H9 (cell line): Measurements from ENCODE around the gene STK11. TPM values are rescaled to one million over a fixed set of nuclear protein-coding genes. Genes with fewer than 3 reads are reported as not detected.

Experiments used
- DNase-seq: peaks from one replicate; pipeline ENCODE4 v3.0.0-alpha.2; 2017
- H2AFZ ChIP-seq: one replicate; pipeline ENCODE4 v1.6.1; 2013; ENCODE audit warnings: mild to moderate bottlenecking, low read length, control low read depth, moderate library complexity
- H2AK5ac ChIP-seq: 2 replicates; pipeline ENCODE4 v1.6.1; 2013; ENCODE audit warnings: low read length, control low read depth, mixed read lengths; ENCODE audit not compliant: insufficient read length
- H2BK120ac ChIP-seq: one replicate; pipeline ENCODE4 v1.6.1; 2013; ENCODE audit warnings: low read depth, mild to moderate bottlenecking, low read length, control low read depth, inconsistent platforms; ENCODE audit not compliant: poor library complexity, severe bottlenecking
- H2BK12ac ChIP-seq: 2 replicates; pipeline ENCODE4 v1.6.1; 2013; ENCODE audit warnings: low read length, control low read depth, mixed read lengths, low read depth; ENCODE audit not compliant: insufficient read length
- H2BK15ac ChIP-seq: 2 replicates; pipeline ENCODE4 v1.6.1; 2013; ENCODE audit warnings: low read depth, low read length, control low read depth
- H2BK20ac ChIP-seq: one replicate; pipeline ENCODE4 v1.6.1; 2013; ENCODE audit warnings: low read depth, mild to moderate bottlenecking, low read length, control low read depth, inconsistent platforms; ENCODE audit not compliant: poor library complexity, severe bottlenecking
- H2BK5ac ChIP-seq: 2 replicates; pipeline ENCODE4 v1.6.1; 2013; ENCODE audit warnings: low read length, control low read depth, mixed read lengths; ENCODE audit not compliant: insufficient read length
- H3K14ac ChIP-seq: 2 replicates; pipeline ENCODE4 v1.6.1; 2013; ENCODE audit warnings: low read length, control low read depth; ENCODE audit not compliant: insufficient read depth
- H3K18ac ChIP-seq: 2 replicates; pipeline ENCODE4 v1.6.1; 2013; ENCODE audit warnings: low read depth, mild to moderate bottlenecking, mixed read lengths, low read length, control low read depth; ENCODE audit not compliant: insufficient read length
- H3K23ac ChIP-seq: 2 replicates; pipeline ENCODE4 v1.6.1; 2013; ENCODE audit warnings: low read length, control low read depth, mixed read lengths, low read depth; ENCODE audit not compliant: insufficient read length
- H3K23me2 ChIP-seq: 2 replicates; pipeline ENCODE4 v1.6.1; 2013; ENCODE audit warnings: low read depth, mild to moderate bottlenecking, mixed read lengths, low read length, control low read depth; ENCODE audit not compliant: insufficient read length, poor library complexity, severe bottlenecking
- H3K27ac ChIP-seq: 2 replicates; pipeline ENCODE4 v1.5.1; 2013; ENCODE audit warnings: low read length, control low read depth, mixed read lengths, low read depth; ENCODE audit not compliant: insufficient read length
- H3K27me3 ChIP-seq: 2 replicates; pipeline ENCODE4 v1.6.1; 2013; ENCODE audit warnings: low read length, control low read depth, inconsistent platforms; ENCODE audit not compliant: insufficient read depth
- H3K4ac ChIP-seq: 2 replicates; pipeline ENCODE4 v1.6.1; 2013; ENCODE audit warnings: low read depth, mild to moderate bottlenecking, control low read depth, inconsistent platforms, low read length, moderate library complexity
- H3K4me1 ChIP-seq: 2 replicates; pipeline ENCODE4 v1.6.1; 2013; ENCODE audit warnings: low read length, control low read depth, inconsistent platforms; ENCODE audit not compliant: insufficient read depth
- H3K4me2 ChIP-seq: 2 replicates; pipeline ENCODE4 v1.6.1; 2013; ENCODE audit warnings: low read length, control low read depth, mixed read lengths; ENCODE audit not compliant: insufficient read length, insufficient read depth
- H3K56ac ChIP-seq: 2 replicates; pipeline ENCODE4 v1.6.1; 2013; ENCODE audit warnings: low read depth, mild to moderate bottlenecking, mixed read lengths, low read length, control low read depth; ENCODE audit not compliant: insufficient read length
- H3K79me1 ChIP-seq: 2 replicates; pipeline ENCODE4 v1.6.1; 2013; ENCODE audit warnings: low read depth, mild to moderate bottlenecking, moderate library complexity, low read length, control low read depth, inconsistent platforms; ENCODE audit not compliant: insufficient read depth, poor library complexity, severe bottlenecking
- H3K79me2 ChIP-seq: 2 replicates; pipeline ENCODE4 v1.6.1; 2013; ENCODE audit warnings: low read length, control low read depth, inconsistent platforms; ENCODE audit not compliant: insufficient read depth
- H3K9ac ChIP-seq: 2 replicates; pipeline ENCODE4 v1.6.1; 2013; ENCODE audit warnings: low read length, control low read depth, mixed read lengths; ENCODE audit not compliant: insufficient read length; ENCODE audit errors: extremely low read depth
- H3K9me3 ChIP-seq: one replicate; pipeline ENCODE4 v1.6.1; 2013; ENCODE audit warnings: low read depth, low read length, inconsistent platforms; ENCODE audit not compliant: control insufficient read depth
- H3T11ph ChIP-seq: one replicate; pipeline ENCODE4 v1.6.1; 2013; ENCODE audit warnings: mild to moderate bottlenecking, low read length, control low read depth, inconsistent platforms
- H4K20me1 ChIP-seq: one replicate; pipeline ENCODE4 v1.6.1; 2013; ENCODE audit not compliant: control insufficient read depth, insufficient read length, insufficient read depth
- H4K5ac ChIP-seq: 2 replicates; pipeline ENCODE4 v1.6.1; 2013; ENCODE audit warnings: low read depth, mild to moderate bottlenecking, mixed read lengths, low read length, control low read depth; ENCODE audit not compliant: insufficient read length
- H4K8ac ChIP-seq: replicated peaks from 2 replicates; pipeline ENCODE4 v1.6.1; 2013; ENCODE audit warnings: low read length, control low read depth, mixed read lengths, low read depth; ENCODE audit not compliant: insufficient read length
- H4K91ac ChIP-seq: 2 replicates; pipeline ENCODE4 v1.6.1; 2013; ENCODE audit warnings: low read depth, mild to moderate bottlenecking, moderate library complexity, mixed read lengths, low read length, control low read depth; ENCODE audit not compliant: insufficient read length
- H3K27ac Mint-ChIP-seq, 3 experiments: 2 replicates in 2 of 3; 3 replicates in 1 of 3; pipeline ENCODE4 v1.8.0; 2020 to 2021; ENCODE audit warnings: mixed read lengths in 3 of 3, mild to moderate bottlenecking in 1 of 3, moderate library complexity in 1 of 3
- H3K27me3 Mint-ChIP-seq: 2 replicates; pipeline ENCODE4 v1.8.0; 2021; ENCODE audit warnings: low read depth, mild to moderate bottlenecking, moderate library complexity, mixed read lengths
- H3K36me3 Mint-ChIP-seq, 3 experiments: 2 replicates in 2 of 3; 3 replicates in 1 of 3; pipeline ENCODE4 v1.8.0; 2020 to 2021; ENCODE audit warnings: low read depth in 3 of 3, mixed read lengths in 3 of 3; ENCODE audit not compliant: insufficient read depth in 1 of 3
- H3K4me1 Mint-ChIP-seq, 2 experiments: 2 replicates each; pipeline ENCODE4 v1.8.0; 2020; ENCODE audit warnings: mixed read lengths in 2 of 2
- H3K4me3 Mint-ChIP-seq, 2 experiments: 2 replicates in 1 of 2; 3 replicates in 1 of 2; pipeline ENCODE4 v1.8.0; 2020 to 2021; ENCODE audit warnings: mild to moderate bottlenecking in 2 of 2, mixed read lengths in 2 of 2, moderate library complexity in 1 of 2
- H3K9me3 Mint-ChIP-seq, 2 experiments: 2 replicates in 1 of 2; 3 replicates in 1 of 2; pipeline ENCODE4 v1.8.0; 2020; ENCODE audit warnings: mild to moderate bottlenecking in 2 of 2, mixed read lengths in 2 of 2, moderate library complexity in 1 of 2
- CTCF ChIP-seq: fragments of 200-600 bp; sonication (generic); conservative IDR thresholded peaks from 3 replicates; pipeline ENCODE4 v1.8.0; 2021; ENCODE audit warnings: antibody characterized with exemption, mild to moderate bottlenecking
- WGBS: extraction: QIAGEN DNeasy Blood & Tissue Kit; methylation state at CpG from one replicate; pipeline ENCODE4 v1.1.7; 2013; ENCODE audit warnings: missing lambda C conversion rate, low lambda C conversion rate, mixed read lengths; ENCODE audit not compliant: insufficient read length; ENCODE audit errors: extremely low coverage; 5-methylcytosine and 5-hydroxymethylcytosine counted together
- total RNA-seq: library from RNA; stranded (reverse); gene quantifications from 2 replicates; pipeline ENCODE4 v1.2.1, GENCODE V29; 2021

Gene STK11
- total RNA-seq, 1 experiment from 2014 or later, result 74.3 TPM

- Histone ChIP-seq H3K18ac (peak overlapping the region; percentile 48), H3K4ac (no peak overlapping the region), H2BK20ac (no peak overlapping the region), H3K23me2 (peaks cover 12% of the 10 kb centered on the region), H3K23ac (no peak overlapping the region), H4K91ac (no peak overlapping the region), H3K4me1 (no peaks in the 10 kb centered on the region; the same call in 1 of the 2 replicates), H3K9me3 (no peaks in the 10 kb centered on the region), H3K79me1 (no peaks in the 10 kb centered on the region), H3K27me3 (no peaks in the 10 kb centered on the region), H4K8ac (no peak overlapping the region), H4K20me1 (no peaks in the 10 kb centered on the region), H2AFZ (no peak overlapping the region), H2BK12ac (no peak overlapping the region), H4K5ac (no peak overlapping the region), H2AK5ac (no peak overlapping the region), H3K56ac (no peak overlapping the region), H2BK5ac (no peak overlapping the region), H3T11ph (no peak overlapping the region), H3K14ac (no peak overlapping the region), H2BK120ac (no peak overlapping the region), H2BK15ac (no peak overlapping the region; the same call in 1 of the 2 replicates), H3K9ac (no peak overlapping the region), H3K79me2 (peaks cover 11% of the 10 kb centered on the region; the same call in 1 of the 2 replicates), H3K27ac (no peak overlapping the region), H3K4me2 (peak overlapping the region; percentile 4)
- no peak for TF ChIP-seq CTCF
- WGBS, result no CpG with 5 or more reads among the region's 8 CpGs
- DNase-seq, result no peak
- no peaks in the 10 kb centered on the region for H3K9me3 Mint-ChIP-seq
- H3K27me3 Mint-ChIP-seq, result no peaks in the 10 kb centered on the region
- peak overlapping the region; percentile 45 to 59; a peak in 3 of 5 replicates for H3K4me3 Mint-ChIP-seq
- H3K4me1 Mint-ChIP-seq, result peaks cover 2 to 18% of the 10 kb centered on the region in 2 experiments
- peaks cover 4 to 19% (median 8%) of the 10 kb centered on the region in 3 experiments; a peak in 6 of 7 replicates for H3K36me3 Mint-ChIP-seq
- no peak overlapping the region for H3K27ac Mint-ChIP-seq
Measured at GRCh38 chr19:1247748-1248138, 42.2 kb downstream of the STK11 start.
